ENCODE data around the gene DHX58.

Gene DHX58

GRCh38 chr17:42079541-42079940 lies 33.0 kb downstream of the DHX58 start:
- no peak for DNase-seq

- no peak for DNase-seq
These were observed 34.0 kb downstream of the DHX58 start for GRCh38 chr17:42078396-42079043.

- no peak for DNase-seq
These were observed 34.8 kb downstream of the DHX58 start for GRCh38 chr17:42077755-42078154.

GRCh38 chr17:42076797-42077559 lies 35.5 kb downstream of the DHX58 start:
- DNase-seq = no peak

GRCh38 chr17:42075789-42076188 lies 36.7 kb downstream of the DHX58 start:
- DNase-seq = no peak

GRCh38 chr17:42072323-42073187 lies 40.0 kb downstream of the DHX58 start:
- no peak for DNase-seq

GRCh38 chr17:42071810-42072209 lies 40.7 kb downstream of the DHX58 start:
- no peak for DNase-seq

GRCh38 chr17:42068979-42069378 lies 43.5 kb downstream of the DHX58 start:
- DNase-seq = no peak

- peak; percentile 53 for DNase-seq
These were observed 45.0 kb downstream of the DHX58 start for GRCh38 chr17:42067371-42068091.

- DNase-seq = no peak
These were observed 47.3 kb downstream of the DHX58 start for GRCh38 chr17:42065201-42065600.

- DNase-seq = no peak
These were observed 49.8 kb downstream of the DHX58 start for GRCh38 chr17:42062681-42063080.

- DNase-seq = no peak
These were observed 50.6 kb downstream of the DHX58 start for GRCh38 chr17:42061646-42062487.

GRCh38 chr17:42060231-42060630 lies 52.3 kb downstream of the DHX58 start:
- DNase-seq = no peak

GRCh38 chr17:42059815-42060214 lies 52.7 kb downstream of the DHX58 start:
- DNase-seq = no peak

- DNase-seq = no peak
These were observed 54.5 kb downstream of the DHX58 start for GRCh38 chr17:42058063-42058462.

- DNase-seq = no peak
These were observed 55.9 kb downstream of the DHX58 start for GRCh38 chr17:42056635-42057034.

GRCh38 chr17:42055496-42055895 lies 57.0 kb downstream of the DHX58 start:
- no peak for DNase-seq

GRCh38 chr17:42055027-42055426 lies 57.5 kb downstream of the DHX58 start:
- no peak for DNase-seq

- DNase-seq = no peak
These were observed 58.6 kb downstream of the DHX58 start for GRCh38 chr17:42053731-42054500.

- DNase-seq = no peak
These were observed 60.1 kb downstream of the DHX58 start for GRCh38 chr17:42052346-42052877.

- no peak for DNase-seq
These were observed 60.9 kb downstream of the DHX58 start for GRCh38 chr17:42051645-42052044.

Data from activated effector memory CD4-positive, alpha-beta T cell treated with Interleukin-2 at 50 U/mL for 16 hours (primary cell).